Glomerular endothelial cell (primary cell): ENCODE data around the gene SH3PXD2B. TPM values are rescaled to one million over a fixed set of nuclear protein-coding genes. Genes with fewer than 3 reads are reported as not detected.
"Not testable (repeated sequence)": the region's sequence is repeated elsewhere in the genome, so short reads cannot be mapped to it uniquely, and the experiment has no call there.

Source experiments
- DNase-seq: peaks from one replicate; pipeline ENCODE4 v3.0.0-alpha.2; 2011; ENCODE audit warnings: low read depth, low spot score; ENCODE audit errors: extremely low read depth
- total RNA-seq: library from RNA; depleted of rRNA; stranded (reverse); fragments of >200 nt; gene quantifications from 2 replicates; pipeline ENCODE4 v1.2.3, GENCODE V29; 2015

SH3PXD2B gene
- total RNA-seq, 1 donor from 2014 or later: 44.9 TPM

GRCh38 chr5:172347496-172348052, 106.8 kb downstream of the SH3PXD2B start:
- no peak for DNase-seq

- no peak for DNase-seq
Observed at GRCh38 chr5:172345881-172346280, 108.4 kb downstream of the SH3PXD2B start.

GRCh38 chr5:172344855-172345409, 109.4 kb downstream of the SH3PXD2B start:
- DNase-seq: no peak

- DNase-seq: no peak
Observed at GRCh38 chr5:172343741-172344140, 110.6 kb downstream of the SH3PXD2B start.

GRCh38 chr5:172342918-172343317, 111.4 kb downstream of the SH3PXD2B start:
- DNase-seq: no peak

GRCh38 chr5:172339264-172340180, 114.8 kb downstream of the SH3PXD2B start:
- DNase-seq: no peak

GRCh38 chr5:172336676-172337285, 117.5 kb downstream of the SH3PXD2B start:
- no peak for DNase-seq

- no peak for DNase-seq
Observed at GRCh38 chr5:172336264-172336663, 118.1 kb downstream of the SH3PXD2B start.

- DNase-seq: no peak
Observed at GRCh38 chr5:172335721-172336120, 118.6 kb downstream of the SH3PXD2B start.

GRCh38 chr5:172334641-172335040, 119.7 kb downstream of the SH3PXD2B start:
- DNase-seq: no peak

- DNase-seq: no peak
Observed at GRCh38 chr5:172334196-172334595, 120.1 kb downstream of the SH3PXD2B start.

- DNase-seq: not testable (repeated sequence)
Observed at GRCh38 chr5:172326901-172327300, 127.4 kb downstream of the SH3PXD2B start.

- DNase-seq: no peak
Observed at GRCh38 chr5:172325452-172325851, 128.9 kb downstream of the SH3PXD2B start.

- no peak for DNase-seq
Observed at GRCh38 chr5:172322028-172322965, 132.0 kb downstream of the SH3PXD2B start.

- DNase-seq: no peak
Observed at GRCh38 chr5:172321593-172321992, 132.7 kb downstream of the SH3PXD2B start.

- DNase-seq: no peak
Observed at GRCh38 chr5:172319708-172320441, 134.4 kb downstream of the SH3PXD2B start.

GRCh38 chr5:172315587-172316493, 138.5 kb downstream of the SH3PXD2B start:
- DNase-seq: no peak

GRCh38 chr5:172313915-172314314, 140.4 kb downstream of the SH3PXD2B start:
- DNase-seq: no peak

- no peak for DNase-seq
Observed at GRCh38 chr5:172312286-172312685, 142.0 kb downstream of the SH3PXD2B start.
